ENCODE measurements around the gene PDZD2.
A peak's percentile ranks its signal among the peaks of the same experiment; 100 is the strongest.

Gene PDZD2

GRCh38 chr5:31936683-31937082 is 297.8 kb downstream of the PDZD2 start:
- Histone ChIP-seq H3K27me3 (ENCODE audit: insufficient read depth, low read length) (no peaks in the 10 kb centered on the region), H3K14ac (ENCODE audit: low read length) (peak overlapping the region; percentile 22), H2BK5ac (ENCODE audit: low read depth, low read length, poor library complexity) (no peak overlapping the region), H3K27ac (ENCODE audit: low read depth, low read length) (no peak overlapping the region), H3K36me3 (ENCODE audit: control insufficient read depth in 1 of 2, insufficient read depth in 2 of 2, low read length in 2 of 2) (no peaks in the 10 kb centered on the region), H2BK120ac (ENCODE audit: insufficient read depth, low read length, poor library complexity) (no peak overlapping the region), H2AFZ (ENCODE audit: insufficient read depth, low read length, poor library complexity) (no peak overlapping the region), H3K4me1 (ENCODE audit: control insufficient read depth in 1 of 2, insufficient read depth in 2 of 2, low read length in 2 of 2) (peaks cover 19 to 20% of the 10 kb centered on the region in 2 experiments), H3K23ac (ENCODE audit: low read length) (no peak overlapping the region), H3K79me2 (ENCODE audit: control insufficient read depth, insufficient read depth, low read length, poor library complexity) (no peaks in the 10 kb centered on the region), H4K12ac (ENCODE audit: low read depth, low read length) (no peak overlapping the region), H3K4ac (ENCODE audit: low read depth, low read length) (no peak overlapping the region), H4K91ac (ENCODE audit: low read depth, low read length) (no peak overlapping the region), H3K4me3 (ENCODE audit: low read depth, low read length) (no peak overlapping the region), H3K4me2 (ENCODE audit: low read length) (no peak overlapping the region), H3K79me1 (ENCODE audit: low read length) (peaks cover 11% of the 10 kb centered on the region), H2BK12ac (ENCODE audit: low read length) (no peak overlapping the region), H3K9ac (ENCODE audit: low read length) (no peak overlapping the region), H2AK5ac (ENCODE audit: low read length) (no peak overlapping the region), H3K18ac (ENCODE audit: low read length) (no peak overlapping the region), H3K9me3 (ENCODE audit: insufficient read depth, low read depth, low read length) (no peaks in the 10 kb centered on the region), H4K8ac (ENCODE audit: low read depth, low read length) (no peak overlapping the region)
- no CpG with 5 or more reads among the region's 5 CpGs for WGBS (ENCODE audit: extremely low coverage, insufficient coverage, insufficient read length)
- DNase-seq = no peak

- no CpG with 5 or more reads among the region's 7 CpGs for WGBS (ENCODE audit: extremely low coverage, insufficient coverage, insufficient read length)
- Histone ChIP-seq H3K27me3 (ENCODE audit: insufficient read depth, low read length) (no peaks in the 10 kb centered on the region), H3K23ac (ENCODE audit: low read length) (no peak overlapping the region)
Measured at GRCh38 chr5:31937226-31937625, 298.3 kb downstream of the PDZD2 start.

GRCh38 chr5:31937703-31938102 is 298.8 kb downstream of the PDZD2 start:
- no peak overlapping the region for H2AK5ac ChIP-seq (ENCODE audit: low read length)
- DNase-seq = peak; percentile 73 to 87
- no peak overlapping the region for H4K8ac ChIP-seq (ENCODE audit: low read depth, low read length)
- no peak overlapping the region for H2BK12ac ChIP-seq (ENCODE audit: low read length)
- no peaks in the 10 kb centered on the region for H3K36me3 ChIP-seq (ENCODE audit: control insufficient read depth in 1 of 2, insufficient read depth in 2 of 2, low read length in 2 of 2)
- no peak overlapping the region for H3K9ac ChIP-seq (ENCODE audit: low read length)
- H3K4me3 ChIP-seq (ENCODE audit: low read depth, low read length) = no peak overlapping the region
- no peaks in the 10 kb centered on the region for H3K9me3 ChIP-seq (ENCODE audit: insufficient read depth, low read depth, low read length)
- H3K14ac ChIP-seq (ENCODE audit: low read length) = no peak overlapping the region
- H3K27me3 ChIP-seq (ENCODE audit: insufficient read depth, low read length) = no peaks in the 10 kb centered on the region
- H3K23ac ChIP-seq (ENCODE audit: low read length) = no peak overlapping the region
- no peak overlapping the region for H4K91ac ChIP-seq (ENCODE audit: low read depth, low read length)
- H3K4ac ChIP-seq (ENCODE audit: low read depth, low read length) = no peak overlapping the region
- no CpG with 5 or more reads among the region's 5 CpGs for WGBS (ENCODE audit: extremely low coverage, insufficient coverage, insufficient read length)
- H2AFZ ChIP-seq (ENCODE audit: insufficient read depth, low read length, poor library complexity) = no peak overlapping the region
- H3K18ac ChIP-seq (ENCODE audit: low read length) = no peak overlapping the region
- H2BK120ac ChIP-seq (ENCODE audit: insufficient read depth, low read length, poor library complexity) = no peak overlapping the region
- no peak overlapping the region for H4K12ac ChIP-seq (ENCODE audit: low read depth, low read length)
- peaks cover 11% of the 10 kb centered on the region for H3K79me1 ChIP-seq (ENCODE audit: low read length)
- peaks cover 19 to 20% of the 10 kb centered on the region in 2 experiments for H3K4me1 ChIP-seq (ENCODE audit: control insufficient read depth in 1 of 2, insufficient read depth in 2 of 2, low read length in 2 of 2)
- H3K79me2 ChIP-seq (ENCODE audit: control insufficient read depth, insufficient read depth, low read length, poor library complexity) = no peaks in the 10 kb centered on the region
- H3K27ac ChIP-seq (ENCODE audit: low read depth, low read length) = no peak overlapping the region
- no peak overlapping the region for H2BK5ac ChIP-seq (ENCODE audit: low read depth, low read length, poor library complexity)
- H3K4me2 ChIP-seq (ENCODE audit: low read length) = no peak overlapping the region

More at GRCh38 chr5:31937226-31937625, 298.3 kb downstream of the PDZD2 start:
- Histone ChIP-seq H4K8ac (ENCODE audit: low read depth, low read length) (no peak overlapping the region), H3K4ac (ENCODE audit: low read depth, low read length) (no peak overlapping the region), H3K4me3 (ENCODE audit: low read depth, low read length) (no peak overlapping the region), H2AK5ac (ENCODE audit: low read length) (no peak overlapping the region), H2BK5ac (ENCODE audit: low read depth, low read length, poor library complexity) (no peak overlapping the region), H3K27ac (ENCODE audit: low read depth, low read length) (no peak overlapping the region), H3K4me2 (ENCODE audit: low read length) (no peak overlapping the region), H3K79me1 (ENCODE audit: low read length) (peaks cover 11% of the 10 kb centered on the region), H2BK120ac (ENCODE audit: insufficient read depth, low read length, poor library complexity) (peak overlapping the region; percentile 10), H3K18ac (ENCODE audit: low read length) (peak overlapping the region; percentile 17), H4K91ac (ENCODE audit: low read depth, low read length) (peak overlapping the region; percentile 29), H3K9ac (ENCODE audit: low read length) (no peak overlapping the region), H2BK12ac (ENCODE audit: low read length) (peak overlapping the region; percentile 5), H3K14ac (ENCODE audit: low read length) (no peak overlapping the region), H2AFZ (ENCODE audit: insufficient read depth, low read length, poor library complexity) (peak overlapping the region; percentile 32), H3K36me3 (ENCODE audit: control insufficient read depth in 1 of 2, insufficient read depth in 2 of 2, low read length in 2 of 2) (no peaks in the 10 kb centered on the region), H3K4me1 (ENCODE audit: control insufficient read depth in 1 of 2, insufficient read depth in 2 of 2, low read length in 2 of 2) (peaks cover 19 to 20% of the 10 kb centered on the region in 2 experiments), H3K79me2 (ENCODE audit: control insufficient read depth, insufficient read depth, low read length, poor library complexity) (no peaks in the 10 kb centered on the region), H4K12ac (ENCODE audit: low read depth, low read length) (no peak overlapping the region), H3K9me3 (ENCODE audit: insufficient read depth, low read depth, low read length) (no peaks in the 10 kb centered on the region)
- DNase-seq = no peak

GRCh38 chr5:31939151-31939550 is 300.2 kb downstream of the PDZD2 start:
- Histone ChIP-seq H3K27me3 (ENCODE audit: insufficient read depth, low read length) (no peaks in the 10 kb centered on the region), H3K9me3 (ENCODE audit: insufficient read depth, low read depth, low read length) (no peaks in the 10 kb centered on the region), H3K4me2 (ENCODE audit: low read length) (no peak overlapping the region), H4K91ac (ENCODE audit: low read depth, low read length) (peak overlapping the region; percentile 15), H2AK5ac (ENCODE audit: low read length) (no peak overlapping the region), H3K4me3 (ENCODE audit: low read depth, low read length) (no peak overlapping the region), H3K27ac (ENCODE audit: low read depth, low read length) (no peak overlapping the region), H2AFZ (ENCODE audit: insufficient read depth, low read length, poor library complexity) (no peak overlapping the region), H3K36me3 (ENCODE audit: control insufficient read depth in 1 of 2, insufficient read depth in 2 of 2, low read length in 2 of 2) (no peaks in the 10 kb centered on the region), H2BK120ac (ENCODE audit: insufficient read depth, low read length, poor library complexity) (no peak overlapping the region), H3K18ac (ENCODE audit: low read length) (peak overlapping the region; percentile 7), H3K4me1 (ENCODE audit: control insufficient read depth in 1 of 2, insufficient read depth in 2 of 2, low read length in 2 of 2) (peaks cover 15 to 17% of the 10 kb centered on the region in 2 experiments), H2BK5ac (ENCODE audit: low read depth, low read length, poor library complexity) (no peak overlapping the region), H3K23ac (ENCODE audit: low read length) (no peak overlapping the region), H4K8ac (ENCODE audit: low read depth, low read length) (peak overlapping the region; percentile 6), H3K14ac (ENCODE audit: low read length) (peak overlapping the region; percentile 11), H3K9ac (ENCODE audit: low read length) (no peak overlapping the region), H3K79me2 (ENCODE audit: control insufficient read depth, insufficient read depth, low read length, poor library complexity) (no peaks in the 10 kb centered on the region), H3K4ac (ENCODE audit: low read depth, low read length) (peak overlapping the region; percentile 6), H4K12ac (ENCODE audit: low read depth, low read length) (no peak overlapping the region), H3K79me1 (ENCODE audit: low read length) (peaks cover 11% of the 10 kb centered on the region), H2BK12ac (ENCODE audit: low read length) (no peak overlapping the region)
- DNase-seq = peak; percentile 75 to 89
- WGBS (ENCODE audit: extremely low coverage, insufficient coverage, insufficient read length) = no CpG with 5 or more reads among the region's 5 CpGs
